Measurements from ENCODE around the gene RNF123.

The RNF123 gene

GRCh38 chr3:49663831-49664230 is 25.5 kb upstream of the RNF123 start:
- no peak for TF ChIP-seq SIN3A (IDR thresholded peaks at IDR 0.05; ENCODE audit: borderline replicate concordance, insufficient read depth, low read length)
- no peak for TF ChIP-seq TAF1 (IDR thresholded peaks at IDR 0.05; ENCODE audit: borderline replicate concordance, insufficient read depth, low read length)
- no peak for TF ChIP-seq POLR2AphosphoS5 (IDR thresholded peaks at IDR 0.05; ENCODE audit: low read depth, low read length)
- TF ChIP-seq FOXP2 (optimal IDR thresholded peaks at IDR 0.05; ENCODE audit: borderline replicate concordance, extremely low read depth, extremely low read length, insufficient read depth): no peak
- TF ChIP-seq, protein P1, sequence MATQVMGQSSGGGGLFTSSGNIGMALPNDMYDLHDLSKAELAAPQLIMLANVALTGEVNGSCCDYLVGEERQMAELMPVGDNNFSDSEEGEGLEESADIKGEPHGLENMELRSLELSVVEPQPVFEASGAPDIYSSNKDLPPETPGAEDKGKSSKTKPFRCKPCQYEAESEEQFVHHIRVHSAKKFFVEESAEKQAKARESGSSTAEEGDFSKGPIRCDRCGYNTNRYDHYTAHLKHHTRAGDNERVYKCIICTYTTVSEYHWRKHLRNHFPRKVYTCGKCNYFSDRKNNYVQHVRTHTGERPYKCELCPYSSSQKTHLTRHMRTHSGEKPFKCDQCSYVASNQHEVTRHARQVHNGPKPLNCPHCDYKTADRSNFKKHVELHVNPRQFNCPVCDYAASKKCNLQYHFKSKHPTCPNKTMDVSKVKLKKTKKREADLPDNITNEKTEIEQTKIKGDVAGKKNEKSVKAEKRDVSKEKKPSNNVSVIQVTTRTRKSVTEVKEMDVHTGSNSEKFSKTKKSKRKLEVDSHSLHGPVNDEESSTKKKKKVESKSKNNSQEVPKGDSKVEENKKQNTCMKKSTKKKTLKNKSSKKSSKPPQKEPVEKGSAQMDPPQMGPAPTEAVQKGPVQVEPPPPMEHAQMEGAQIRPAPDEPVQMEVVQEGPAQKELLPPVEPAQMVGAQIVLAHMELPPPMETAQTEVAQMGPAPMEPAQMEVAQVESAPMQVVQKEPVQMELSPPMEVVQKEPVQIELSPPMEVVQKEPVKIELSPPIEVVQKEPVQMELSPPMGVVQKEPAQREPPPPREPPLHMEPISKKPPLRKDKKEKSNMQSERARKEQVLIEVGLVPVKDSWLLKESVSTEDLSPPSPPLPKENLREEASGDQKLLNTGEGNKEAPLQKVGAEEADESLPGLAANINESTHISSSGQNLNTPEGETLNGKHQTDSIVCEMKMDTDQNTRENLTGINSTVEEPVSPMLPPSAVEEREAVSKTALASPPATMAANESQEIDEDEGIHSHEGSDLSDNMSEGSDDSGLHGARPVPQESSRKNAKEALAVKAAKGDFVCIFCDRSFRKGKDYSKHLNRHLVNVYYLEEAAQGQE (IDR thresholded peaks at IDR 0.05; ENCODE audit: insufficient read depth in 1 of 2, low read depth in 2 of 2, low read length in 2 of 2): no peak

- no peak for TF ChIP-seq POLR2AphosphoS5 (IDR thresholded peaks at IDR 0.05; ENCODE audit: low read depth, low read length)
- no peak for TF ChIP-seq FOXP2 (optimal IDR thresholded peaks at IDR 0.05; ENCODE audit: borderline replicate concordance, extremely low read depth, extremely low read length, insufficient read depth)
- TF ChIP-seq, protein P1 (IDR thresholded peaks at IDR 0.05; ENCODE audit: insufficient read depth in 1 of 2, low read depth in 2 of 2, low read length in 2 of 2): no peak
- no peak for TF ChIP-seq SIN3A (IDR thresholded peaks at IDR 0.05; ENCODE audit: borderline replicate concordance, insufficient read depth, low read length)
- TF ChIP-seq TAF1 (IDR thresholded peaks at IDR 0.05; ENCODE audit: borderline replicate concordance, insufficient read depth, low read length): no peak
Measured at GRCh38 chr3:49664300-49664699, 25.1 kb upstream of the RNF123 start.

- TF ChIP-seq, protein P1 (IDR thresholded peaks at IDR 0.05; ENCODE audit: insufficient read depth in 1 of 2, low read depth in 2 of 2, low read length in 2 of 2): no peak
Measured at GRCh38 chr3:49665822-49666519, 23.4 kb upstream of the RNF123 start.

DNA sequence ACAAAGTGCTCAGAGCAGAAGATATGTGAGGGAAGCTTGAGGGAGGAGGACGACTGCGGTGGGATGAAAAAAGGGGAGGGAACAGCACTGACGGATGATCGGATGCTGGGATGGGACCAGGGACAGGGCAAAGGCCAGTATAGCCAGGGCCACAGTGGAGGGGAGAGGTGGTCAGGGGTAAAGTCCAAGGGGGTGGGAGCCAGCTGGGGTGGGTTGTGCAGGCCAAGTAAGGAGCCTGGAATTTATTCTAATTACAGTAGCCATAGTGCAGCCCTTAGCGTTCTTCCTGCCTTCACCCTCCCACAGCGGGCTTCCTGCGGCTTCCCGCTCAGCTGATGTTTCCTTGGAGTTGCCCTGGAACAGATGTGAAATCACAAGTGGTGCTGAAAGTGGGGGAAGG is 22.8 kb upstream of the RNF123 start:
- no peak for TF ChIP-seq SIN3A (IDR thresholded peaks at IDR 0.05; ENCODE audit: borderline replicate concordance, insufficient read depth, low read length)
- TF ChIP-seq POLR2AphosphoS5 (IDR thresholded peaks at IDR 0.05; ENCODE audit: low read depth, low read length): no peak
- TF ChIP-seq FOXP2 (optimal IDR thresholded peaks at IDR 0.05; ENCODE audit: borderline replicate concordance, extremely low read depth, extremely low read length, insufficient read depth): no peak
- no peak for TF ChIP-seq TAF1 (IDR thresholded peaks at IDR 0.05; ENCODE audit: borderline replicate concordance, insufficient read depth, low read length)
- TF ChIP-seq, protein P1 (IDR thresholded peaks at IDR 0.05; ENCODE audit: insufficient read depth in 1 of 2, low read depth in 2 of 2, low read length in 2 of 2): no peak

Data from PFSK-1 (cell line).